Liver (tissue), 9 donors: ENCODE measurements around the gene SAMD8. TPM values are rescaled to one million over a fixed set of nuclear protein-coding genes. Genes with fewer than 3 reads are reported as not detected.

Experiments
- DNase-seq: peaks from one replicate; pipeline ENCODE4 v3.0.0-alpha.2; 2017; ENCODE audit warnings: low spot score
- H3K27ac ChIP-seq, 2 donors: one replicate each; pipeline ENCODE4 v1.7.0; 2013; ENCODE audit warnings: inconsistent platforms in 2 of 2, low read length in 2 of 2, control low read depth in 1 of 2, low read depth in 1 of 2, mild to moderate bottlenecking in 1 of 2
- H3K27me3 ChIP-seq, 4 donors: one replicate each; pipeline versions ENCODE4 v1.6.1 to v1.7.0; 2013; ENCODE audit warnings: low read length in 3 of 4, inconsistent platforms in 1 of 4, mild to moderate bottlenecking in 1 of 4, moderate library complexity in 1 of 4; ENCODE audit not compliant: control insufficient read depth in 4 of 4, insufficient read depth in 4 of 4
- H3K36me3 ChIP-seq, 4 donors: one replicate each; pipeline versions ENCODE4 v1.6.1 to v1.7.0; 2013; ENCODE audit warnings: low read length in 3 of 4, mild to moderate bottlenecking in 3 of 4, low read depth in 1 of 4, moderate library complexity in 1 of 4; ENCODE audit not compliant: control insufficient read depth in 4 of 4, insufficient read depth in 3 of 4
- H3K4me1 ChIP-seq, 4 donors: one replicate each; pipeline versions ENCODE4 v1.6.1 to v1.7.0; 2013; ENCODE audit warnings: low read length in 3 of 4, mild to moderate bottlenecking in 3 of 4, moderate library complexity in 1 of 4; ENCODE audit not compliant: control insufficient read depth in 4 of 4, insufficient read depth in 4 of 4
- H3K4me3 ChIP-seq, 3 donors: one replicate each; pipeline versions ENCODE4 v1.6.1 to v1.7.0; 2013; ENCODE audit warnings: low read length in 3 of 3, control low read depth in 1 of 3, low read depth in 1 of 3, mild to moderate bottlenecking in 1 of 3
- H3K9ac ChIP-seq, 2 donors: one replicate each; pipeline ENCODE4 v1.7.0; 2013; ENCODE audit warnings: low read length in 2 of 2, mild to moderate bottlenecking in 2 of 2, moderate library complexity in 2 of 2, control low read depth in 1 of 2, low read depth in 1 of 2
- H3K9me3 ChIP-seq, 4 donors: one replicate each; pipeline versions ENCODE4 v1.6.1 to v1.7.0; 2013; ENCODE audit warnings: low read length in 3 of 4; ENCODE audit not compliant: control insufficient read depth in 4 of 4
- CTCF ChIP-seq: fragments of 150-350 bp; IDR thresholded peaks from 2 replicates; pipeline ENCODE4 v1.5.1; 2017; ENCODE audit warnings: improper control_type of control experiment, low read depth, low read length; ENCODE audit not compliant: missing input control
- EGR1 ChIP-seq, 2 donors: IDR thresholded peaks; 2 replicates each; pipeline ENCODE4 v1.6.1; 2016 to 2018; ENCODE audit warnings: antibody characterized with exemption in 2 of 2, low read depth in 2 of 2
- FOXA1 ChIP-seq: IDR thresholded peaks from 2 replicates; pipeline ENCODE4 v1.6.1; 2016; ENCODE audit warnings: antibody characterized with exemption
- FOXA2 ChIP-seq: IDR thresholded peaks from 2 replicates; pipeline ENCODE4 v1.6.1; 2016; ENCODE audit warnings: antibody characterized with exemption
- GABPA ChIP-seq, 2 donors: IDR thresholded peaks in 1 of 2; conservative IDR thresholded peaks in 1 of 2; 2 replicates each; pipeline ENCODE4 v1.6.1; 2016; ENCODE audit warnings: antibody characterized with exemption in 2 of 2, mild to moderate bottlenecking in 1 of 2, moderate library complexity in 1 of 2
- HNF4A ChIP-seq, 2 donors: conservative IDR thresholded peaks; 2 replicates each; pipeline ENCODE4 v1.6.1; 2016; ENCODE audit warnings: antibody characterized with exemption in 2 of 2, mild to moderate bottlenecking in 2 of 2
- HNF4G ChIP-seq: IDR thresholded peaks from 2 replicates; pipeline ENCODE4 v1.6.1; 2016; ENCODE audit warnings: antibody characterized with exemption
- JUND ChIP-seq, 2 donors: IDR thresholded peaks; 2 replicates each; pipeline ENCODE4 v1.6.1; 2016; ENCODE audit warnings: antibody characterized with exemption in 2 of 2
- NR2F2 ChIP-seq: IDR thresholded peaks from 2 replicates; pipeline ENCODE4 v1.6.1; 2016; ENCODE audit warnings: antibody characterized with exemption
- RAD21 ChIP-seq, 2 donors: IDR thresholded peaks; 2 replicates each; pipeline ENCODE4 v1.6.1; 2016; ENCODE audit warnings: antibody characterized with exemption in 2 of 2, mild to moderate bottlenecking in 2 of 2
- REST ChIP-seq: IDR thresholded peaks from 2 replicates; pipeline ENCODE4 v1.6.1; 2016; ENCODE audit warnings: antibody characterized with exemption, mild to moderate bottlenecking
- RXRA ChIP-seq, 2 donors: IDR thresholded peaks; 2 replicates each; pipeline ENCODE4 v1.6.1; 2017 to 2018; ENCODE audit warnings: antibody characterized with exemption in 2 of 2, mild to moderate bottlenecking in 1 of 2
- SP1 ChIP-seq: IDR thresholded peaks from 2 replicates; pipeline ENCODE4 v1.6.1; 2018; ENCODE audit warnings: antibody characterized with exemption, mild to moderate bottlenecking
- TAF1 ChIP-seq: conservative IDR thresholded peaks from 2 replicates; pipeline ENCODE4 v1.6.1; 2016; ENCODE audit warnings: antibody characterized with exemption, mild to moderate bottlenecking
- YY1 ChIP-seq: IDR thresholded peaks from 2 replicates; pipeline ENCODE4 v1.6.1; 2016; ENCODE audit warnings: antibody characterized with exemption, mild to moderate bottlenecking
- WGBS: extraction: QIAGEN DNeasy Blood & Tissue Kit; methylation state at CpG from one replicate; pipeline ENCODE4 v1.1.7; 2013; 5-methylcytosine and 5-hydroxymethylcytosine counted together
- polyA plus RNA-seq, 2 donors: library from polyadenylated mRNA; stranded (reverse) in 1 of 2; unstranded in 1 of 2; fragments of 200-250 nt in 1 of 2; fragments of >200 nt in 1 of 2; fragmentation: Nextera tagmentation in 1 of 2; extraction: Ambion mirVana in 1 of 2; gene quantifications; one replicate each; pipeline versions ENCODE4 v1.2.1 to v1.2.3, GENCODE V29; 2013 to 2015
- total RNA-seq, 2 donors: library from RNA; depleted of rRNA; stranded (reverse); fragments of >200 nt; gene quantifications; one replicate each; pipeline ENCODE4 v1.2.3, GENCODE V29; 2014
- TF ChIP-seq, protein P1 (sequence below): IDR thresholded peaks from 2 replicates; pipeline ENCODE4 v1.6.1; 2016; ENCODE audit warnings: antibody characterized with exemption
- TF ChIP-seq, protein P2 (sequence below): IDR thresholded peaks from 2 replicates; pipeline ENCODE4 v1.6.1; 2016; ENCODE audit warnings: antibody characterized with exemption
- TF ChIP-seq, protein P3 (sequence below): IDR thresholded peaks from 2 replicates; pipeline ENCODE4 v1.6.1; 2016; ENCODE audit warnings: antibody characterized with exemption
- donor health status: healthy.
- donor health status: healthy.
- donor health status: healthy.
- donor health status: healthy.
- donor health status: healthy.

The SAMD8 gene
- total and polyA plus RNA-seq, 4 donors = 2.8 to 10.3 (median 4.1) TPM

DNA sequence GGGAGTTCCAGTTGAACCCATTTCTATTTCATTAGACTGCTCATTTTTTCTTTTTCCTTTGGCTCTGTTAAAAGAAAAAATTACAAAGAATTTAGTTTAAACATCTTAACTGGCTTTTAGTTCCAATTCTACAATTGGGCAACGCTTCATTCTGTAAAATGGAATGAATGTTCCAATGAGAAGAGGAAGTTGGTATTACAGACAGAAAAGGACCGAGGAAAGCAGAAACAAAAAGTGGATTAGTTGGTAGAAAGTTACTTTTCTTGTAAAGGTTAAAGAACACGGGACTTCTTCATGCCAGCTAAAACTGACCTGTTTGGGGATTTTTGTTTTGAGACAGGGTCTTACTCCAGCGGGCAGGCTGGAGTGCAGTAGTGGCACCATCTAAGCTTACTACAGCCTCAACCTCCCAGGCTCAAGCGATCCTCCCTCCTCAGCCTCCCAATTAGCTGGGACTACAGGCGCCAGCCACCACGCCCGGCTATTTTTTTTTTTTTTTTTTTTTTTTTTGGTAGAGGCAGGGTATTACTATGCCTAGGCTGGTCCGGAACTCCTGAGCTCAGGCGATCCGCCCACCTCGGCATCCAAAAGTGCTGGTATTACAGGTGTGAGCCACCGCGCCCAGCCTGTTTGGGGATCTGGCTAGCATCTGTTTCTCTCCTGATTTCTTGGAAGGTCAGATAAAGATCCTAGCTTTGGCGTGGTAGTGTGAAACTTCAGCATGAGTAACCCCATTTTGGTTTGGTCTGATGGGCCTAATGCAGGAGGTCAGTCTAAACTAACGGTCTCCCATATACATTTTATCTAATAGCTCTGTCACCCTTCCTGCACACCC lies 97.8 kb downstream of the SAMD8 start (continued):
- TF ChIP-seq, protein P1, sequence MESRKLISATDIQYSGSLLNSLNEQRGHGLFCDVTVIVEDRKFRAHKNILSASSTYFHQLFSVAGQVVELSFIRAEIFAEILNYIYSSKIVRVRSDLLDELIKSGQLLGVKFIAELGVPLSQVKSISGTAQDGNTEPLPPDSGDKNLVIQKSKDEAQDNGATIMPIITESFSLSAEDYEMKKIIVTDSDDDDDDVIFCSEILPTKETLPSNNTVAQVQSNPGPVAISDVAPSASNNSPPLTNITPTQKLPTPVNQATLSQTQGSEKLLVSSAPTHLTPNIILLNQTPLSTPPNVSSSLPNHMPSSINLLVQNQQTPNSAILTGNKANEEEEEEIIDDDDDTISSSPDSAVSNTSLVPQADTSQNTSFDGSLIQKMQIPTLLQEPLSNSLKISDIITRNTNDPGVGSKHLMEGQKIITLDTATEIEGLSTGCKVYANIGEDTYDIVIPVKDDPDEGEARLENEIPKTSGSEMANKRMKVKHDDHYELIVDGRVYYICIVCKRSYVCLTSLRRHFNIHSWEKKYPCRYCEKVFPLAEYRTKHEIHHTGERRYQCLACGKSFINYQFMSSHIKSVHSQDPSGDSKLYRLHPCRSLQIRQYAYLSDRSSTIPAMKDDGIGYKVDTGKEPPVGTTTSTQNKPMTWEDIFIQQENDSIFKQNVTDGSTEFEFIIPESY = no peak

DNA sequence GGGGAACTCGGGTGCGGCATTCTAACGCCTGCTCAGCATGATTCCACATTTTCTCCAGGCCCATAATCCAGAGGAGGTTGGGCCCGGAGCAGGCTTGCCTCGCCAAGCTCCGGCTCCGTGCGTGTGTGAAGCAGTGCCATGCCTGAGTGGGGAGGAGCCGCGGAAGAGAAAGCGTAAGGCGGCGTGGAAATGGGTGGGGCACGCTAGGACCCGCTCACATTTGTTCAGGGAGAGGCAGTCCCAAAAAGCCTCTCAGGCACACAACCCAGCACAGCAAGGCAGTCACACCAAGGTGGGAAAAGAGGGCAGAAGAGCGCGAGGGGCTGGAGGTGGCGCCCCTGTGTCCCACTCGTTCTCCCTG lies 98.4 kb downstream of the SAMD8 start:
- no peaks in the 10 kb centered on the region for H3K27me3 ChIP-seq
- H3K9ac ChIP-seq = peak overlapping the region; percentile 85 to 91
- H3K9me3 ChIP-seq = no peaks in the 10 kb centered on the region
- WGBS = 1% methylated on average over 19 of the region's 19 CpGs
- no peak for TF ChIP-seq FOXA2
- TF ChIP-seq SP1 = peak; percentile 30
- TF ChIP-seq HNF4G = no peak
- TF ChIP-seq HNF4A (conservative IDR thresholded peaks at IDR 0.05) = no peak
- TF ChIP-seq, protein P1 = no peak
- no peak for TF ChIP-seq REST
- TF ChIP-seq YY1 = peak; percentile 29
- peak; percentile 45 for TF ChIP-seq NR2F2
- TF ChIP-seq, protein P2, sequence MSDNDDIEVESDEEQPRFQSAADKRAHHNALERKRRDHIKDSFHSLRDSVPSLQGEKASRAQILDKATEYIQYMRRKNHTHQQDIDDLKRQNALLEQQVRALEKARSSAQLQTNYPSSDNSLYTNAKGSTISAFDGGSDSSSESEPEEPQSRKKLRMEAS = peak; percentile 40
- peak; percentile 77 for TF ChIP-seq TAF1
- TF ChIP-seq GABPA (IDR thresholded peaks at IDR 0.05 in 1 of 2, conservative IDR thresholded peaks at IDR 0.05 in 1 of 2) = no peak
- TF ChIP-seq FOXA1 = no peak
- no peak for TF ChIP-seq RXRA (IDR thresholded peaks at IDR 0.05)
- TF ChIP-seq, protein P3, sequence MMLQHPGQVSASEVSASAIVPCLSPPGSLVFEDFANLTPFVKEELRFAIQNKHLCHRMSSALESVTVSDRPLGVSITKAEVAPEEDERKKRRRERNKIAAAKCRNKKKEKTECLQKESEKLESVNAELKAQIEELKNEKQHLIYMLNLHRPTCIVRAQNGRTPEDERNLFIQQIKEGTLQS = no peak
- no peak for TF ChIP-seq JUND (IDR thresholded peaks at IDR 0.05)
- TF ChIP-seq RAD21 (IDR thresholded peaks at IDR 0.05) = peak in 1 of 2 donors; percentile 35
- TF ChIP-seq EGR1 (IDR thresholded peaks at IDR 0.05; ENCODE audit: low read depth in 2 of 2) = no peak
- no peak for TF ChIP-seq CTCF
- H3K4me1 ChIP-seq = peaks cover 2 to 21% (median 15%) of the 10 kb centered on the region in 4 donors
- peaks cover 4 to 11% (median 10%) of the 10 kb centered on the region in 4 donors for H3K36me3 ChIP-seq
- peak overlapping the region; percentile 96 to 97 for H3K27ac ChIP-seq
- peak; percentile 72 for DNase-seq
- H3K4me3 ChIP-seq = peak overlapping the region; percentile 88 to 93 (median 89)
